GM18858 (cell line): ENCODE results near the gene KAT2B.
"Not testable (repeated sequence)": the region's sequence is repeated elsewhere in the genome, so short reads cannot be mapped to it uniquely, and the experiment has no call there.

ENCODE experiments used
- ATAC-seq: cut with Tn5 transposase; IDR thresholded peaks from one replicate; pipeline ENCODE4 v1.9.1; 2021; ENCODE audit not compliant: unreplicated experiment

Gene KAT2B

DNA sequence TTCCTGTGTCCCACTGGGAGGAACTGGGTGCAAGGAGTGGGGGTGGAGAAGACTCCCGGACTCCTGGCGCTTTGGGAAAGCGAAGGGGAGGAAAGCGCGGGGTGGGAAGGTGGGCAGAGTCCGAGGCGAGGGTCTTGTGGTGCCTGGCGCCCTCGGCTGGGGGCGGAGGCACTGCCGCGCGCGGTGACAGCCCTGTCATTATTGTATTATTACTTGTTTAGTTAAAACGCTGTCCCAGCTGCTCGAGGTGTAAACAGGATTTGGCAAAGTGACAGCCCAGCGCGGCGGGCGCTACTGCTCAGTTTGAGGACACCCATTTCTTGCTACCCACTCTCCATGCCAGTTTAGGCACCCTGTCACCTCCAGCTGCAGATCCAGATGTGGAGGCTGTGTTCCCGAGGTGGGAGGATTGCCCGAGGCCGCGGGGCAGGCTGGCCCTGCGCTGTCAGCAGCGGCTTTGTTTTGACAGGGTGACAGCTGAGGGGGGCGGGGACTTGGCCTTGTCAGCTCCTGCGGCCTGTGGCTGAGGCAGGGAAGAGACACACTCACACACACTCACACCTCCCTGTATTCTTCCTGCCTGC lies 1.0 kb downstream of the KAT2B start:
- peak; percentile 38 for ATAC-seq

DNA sequence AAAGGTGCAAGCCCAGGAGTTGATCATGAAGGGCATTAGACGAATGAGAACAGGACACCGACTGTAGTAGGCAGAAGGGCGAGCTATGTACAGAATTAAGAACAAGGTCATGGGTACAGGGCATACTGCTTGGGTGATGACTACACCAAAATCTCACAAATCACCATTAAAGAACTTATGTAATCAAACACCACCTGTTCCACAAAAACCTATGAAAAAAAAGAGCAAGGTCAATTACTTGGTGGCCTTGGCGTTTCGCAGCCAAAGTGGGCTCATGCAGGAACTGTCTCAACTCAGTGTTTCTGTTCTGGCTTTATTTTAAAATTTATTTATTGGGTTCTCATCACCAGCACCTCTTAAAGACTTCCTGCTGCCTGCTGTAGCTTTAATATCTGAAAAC lies 2.1 kb downstream of the KAT2B start:
- no peak for ATAC-seq

DNA sequence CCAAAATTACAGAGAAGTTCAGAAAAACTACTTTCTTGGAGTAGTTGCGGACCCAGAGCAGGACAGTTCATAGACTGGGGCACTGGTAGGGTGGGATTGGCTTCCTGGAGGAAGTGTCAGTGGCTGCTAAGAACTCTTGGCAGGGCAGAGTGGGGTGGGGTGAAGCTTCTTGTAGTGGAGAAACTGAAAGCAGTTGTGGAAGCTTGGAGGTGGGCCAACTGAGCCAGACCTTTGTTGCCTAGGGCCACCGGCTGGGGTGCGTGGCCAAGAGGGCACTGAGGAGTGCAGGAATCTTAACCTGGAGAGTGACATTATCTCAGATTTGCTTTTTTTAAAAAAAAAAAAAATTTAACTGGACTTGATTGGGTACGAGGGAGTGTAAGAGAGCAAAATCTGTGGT lies 3.1 kb downstream of the KAT2B start:
- peak; percentile 14 for ATAC-seq

DNA sequence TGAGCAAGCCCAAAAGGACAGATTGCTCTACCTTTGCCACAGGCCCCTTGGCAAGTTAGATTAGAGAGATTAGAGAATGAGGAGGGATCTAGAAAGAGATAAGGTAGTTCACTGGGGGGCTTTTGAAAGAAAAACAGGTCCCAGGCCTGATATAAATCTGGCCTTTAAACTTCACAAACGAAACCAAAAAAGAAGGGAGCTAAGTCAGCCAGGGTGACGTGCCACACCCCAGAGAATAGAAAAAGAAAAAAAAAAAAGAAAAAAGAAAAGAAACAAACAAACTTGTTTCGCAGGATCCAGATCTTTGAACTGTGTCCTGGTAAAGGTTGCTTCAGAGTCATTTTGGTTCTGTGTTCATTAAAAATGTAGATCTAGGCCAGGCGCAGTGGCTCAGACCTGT lies 3.6 kb downstream of the KAT2B start:
- ATAC-seq = no peak

DNA sequence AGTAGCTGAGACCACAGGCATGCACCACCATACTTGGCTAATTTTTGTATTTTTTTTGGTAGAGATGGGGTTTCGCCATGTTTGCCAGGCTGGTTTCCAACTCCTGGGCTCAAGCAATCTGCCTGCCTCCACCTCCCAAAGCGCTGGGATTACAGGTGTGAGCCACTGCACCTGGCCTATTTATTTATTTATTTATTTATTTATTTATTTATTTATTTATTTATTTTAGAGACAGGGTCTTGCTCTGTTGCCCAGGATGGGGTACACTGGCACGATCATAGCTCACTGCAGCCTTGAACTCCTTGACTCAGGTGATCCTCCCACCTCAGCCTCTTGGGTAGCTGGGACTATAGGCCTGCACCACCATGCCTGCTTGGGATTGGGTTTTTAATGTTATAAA lies 4.9 kb downstream of the KAT2B start:
- ATAC-seq = not testable (repeated sequence)

DNA sequence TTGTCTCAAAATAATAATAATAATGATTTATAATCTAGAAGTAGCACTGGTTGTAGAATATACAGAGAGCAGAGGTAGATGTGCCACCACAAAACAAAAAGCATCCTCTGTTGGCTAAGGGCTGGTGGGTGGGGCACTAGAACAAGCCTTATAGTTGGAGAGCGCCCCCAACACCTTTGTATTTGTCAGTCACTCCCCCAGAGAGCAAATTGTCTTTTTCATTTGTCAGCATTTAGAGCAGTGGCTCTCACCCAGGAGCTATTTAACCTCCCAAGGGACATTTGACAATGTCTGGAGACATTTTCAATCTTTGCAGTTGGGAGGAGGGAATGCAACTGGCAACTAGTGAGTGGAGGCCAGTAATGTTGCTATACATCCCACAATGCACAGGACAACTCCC lies 6.3 kb downstream of the KAT2B start:
- no peak for ATAC-seq

DNA sequence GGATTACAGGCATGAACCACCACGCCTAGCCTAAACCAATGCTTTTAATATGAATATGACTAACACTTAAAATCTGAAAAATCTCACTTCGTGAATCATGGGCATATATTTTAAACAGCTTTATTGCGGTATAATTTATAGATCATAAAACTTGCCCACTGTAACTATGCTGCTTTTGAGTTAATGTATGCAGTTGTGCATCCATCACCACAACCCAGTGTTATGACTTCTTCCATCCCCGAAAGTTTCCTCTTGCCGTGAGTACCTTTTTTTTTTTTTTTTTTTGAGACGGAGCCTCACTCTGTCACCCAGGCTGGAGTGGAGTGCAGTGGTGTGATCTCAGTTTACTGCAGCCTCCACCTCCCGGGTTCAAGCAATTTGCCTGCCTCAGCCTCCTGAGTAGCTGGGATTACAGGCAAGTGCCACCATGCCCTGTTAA lies 7.1 kb downstream of the KAT2B start:
- ATAC-seq = no peak

DNA sequence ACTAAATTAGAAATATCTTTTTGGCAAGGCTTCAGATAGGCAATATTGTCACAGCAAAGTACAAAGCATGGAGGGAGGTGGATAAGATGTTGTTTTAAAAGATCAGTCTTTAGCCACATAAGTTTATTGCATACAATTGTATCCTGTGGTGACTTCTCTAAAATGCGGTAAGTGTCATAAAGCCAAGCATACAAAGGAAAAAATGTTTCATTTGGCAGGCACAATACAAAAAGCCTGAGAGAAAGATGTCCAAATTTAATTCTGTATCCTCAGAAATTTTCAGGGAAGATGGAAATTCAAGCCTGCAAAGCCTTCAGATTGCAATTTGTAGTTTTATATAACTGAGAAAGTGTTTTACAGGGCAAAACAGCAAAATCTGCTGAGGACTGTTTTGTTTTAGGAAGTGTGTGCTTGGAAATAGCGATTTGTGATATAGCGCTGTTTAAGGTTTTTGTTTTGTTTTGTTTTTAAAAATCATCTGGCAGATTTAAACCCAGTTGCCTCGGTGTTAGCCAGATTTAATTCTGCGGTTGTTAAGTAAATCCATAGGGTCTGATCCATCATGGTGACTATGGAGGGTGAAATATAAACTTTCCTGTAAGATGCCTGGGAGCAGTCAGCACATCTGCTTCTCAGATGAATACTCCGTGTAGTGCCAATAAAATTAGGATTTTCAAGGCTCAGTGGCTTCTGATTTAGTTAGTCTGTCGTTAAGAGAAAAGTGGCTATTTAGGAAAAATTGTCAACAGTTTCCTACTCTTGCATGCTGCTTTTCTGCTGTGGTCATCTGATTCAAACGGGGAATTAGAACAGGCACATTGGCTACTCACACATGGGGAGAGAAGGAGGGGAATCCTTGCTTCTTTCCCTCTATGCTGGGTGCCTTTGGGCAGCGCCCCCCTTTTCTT lies 8.0 kb downstream of the KAT2B start:
- peak; percentile 15 for ATAC-seq

DNA sequence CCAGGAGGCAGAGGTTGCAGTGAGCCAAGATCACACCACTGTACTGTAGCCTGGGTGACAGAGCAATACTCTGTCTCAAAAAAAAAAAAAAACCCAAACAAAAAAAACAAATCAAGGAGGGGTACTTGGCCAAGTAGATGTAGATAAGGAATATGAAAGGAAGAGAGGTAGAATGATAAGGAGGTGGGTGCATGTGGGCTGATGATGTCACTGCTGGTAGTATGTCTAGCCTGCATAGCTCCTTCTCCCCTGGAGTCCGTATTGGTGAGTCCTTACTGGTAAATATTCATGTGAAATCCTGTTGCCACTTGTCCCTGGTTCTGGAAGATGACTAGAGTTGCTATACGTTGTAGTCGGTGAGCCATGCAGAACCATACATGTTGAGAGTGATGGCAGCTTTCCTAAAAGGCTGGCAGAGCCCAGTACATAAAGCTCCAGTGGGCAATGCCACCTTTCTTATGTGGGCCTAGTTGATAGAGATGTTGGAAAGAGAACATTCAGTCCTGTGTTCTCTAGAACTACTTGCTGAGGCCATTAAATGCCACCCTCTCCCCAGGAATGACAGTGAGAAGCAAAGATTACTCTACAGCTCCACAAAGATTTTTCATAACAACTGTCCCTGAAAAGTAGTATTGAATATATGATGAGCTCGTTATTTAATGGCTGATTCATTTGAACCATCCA lies 11.0 kb downstream of the KAT2B start:
- no peak for ATAC-seq

DNA sequence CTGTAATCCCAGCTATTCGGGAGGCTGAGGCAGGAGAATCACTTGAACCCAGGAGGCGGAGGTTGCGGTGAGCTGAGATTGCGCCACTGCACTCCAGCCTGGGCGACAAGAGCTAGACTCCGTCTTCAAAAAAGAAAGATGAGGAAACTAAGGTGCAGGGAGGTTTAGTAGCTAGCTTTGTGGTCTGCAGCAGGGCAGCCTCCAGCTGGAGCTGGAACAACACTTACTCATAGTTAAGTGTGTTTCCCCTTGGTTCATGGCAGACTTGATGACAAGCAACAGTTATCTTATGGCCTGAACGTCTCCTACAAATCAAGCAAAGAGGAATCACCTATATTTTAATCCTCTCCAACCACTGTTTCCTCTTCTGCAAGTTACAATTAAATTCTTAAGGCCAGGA lies 12.6 kb downstream of the KAT2B start:
- ATAC-seq = no peak

DNA sequence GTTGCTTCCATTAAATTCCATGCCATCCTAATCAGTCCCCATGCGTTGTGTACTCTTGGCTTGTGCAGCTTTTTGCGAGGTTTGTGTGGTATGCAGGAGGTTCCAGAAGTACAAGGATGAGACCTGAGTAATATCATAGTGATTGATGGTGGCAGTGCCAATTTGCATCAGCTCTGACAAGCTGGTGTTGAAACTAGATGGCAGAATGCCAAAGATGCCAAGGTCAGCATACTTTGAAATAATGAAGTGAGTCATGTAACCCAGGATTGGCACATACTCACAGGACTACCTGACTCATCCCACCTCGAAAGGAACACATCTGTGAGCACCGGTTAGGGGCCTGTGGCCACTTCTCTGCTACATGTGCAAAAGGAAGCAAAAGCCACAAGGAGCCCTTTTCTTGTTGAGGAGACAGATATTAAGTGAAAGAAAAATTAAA lies 14.3 kb downstream of the KAT2B start:
- peak; percentile 83 for ATAC-seq

DNA sequence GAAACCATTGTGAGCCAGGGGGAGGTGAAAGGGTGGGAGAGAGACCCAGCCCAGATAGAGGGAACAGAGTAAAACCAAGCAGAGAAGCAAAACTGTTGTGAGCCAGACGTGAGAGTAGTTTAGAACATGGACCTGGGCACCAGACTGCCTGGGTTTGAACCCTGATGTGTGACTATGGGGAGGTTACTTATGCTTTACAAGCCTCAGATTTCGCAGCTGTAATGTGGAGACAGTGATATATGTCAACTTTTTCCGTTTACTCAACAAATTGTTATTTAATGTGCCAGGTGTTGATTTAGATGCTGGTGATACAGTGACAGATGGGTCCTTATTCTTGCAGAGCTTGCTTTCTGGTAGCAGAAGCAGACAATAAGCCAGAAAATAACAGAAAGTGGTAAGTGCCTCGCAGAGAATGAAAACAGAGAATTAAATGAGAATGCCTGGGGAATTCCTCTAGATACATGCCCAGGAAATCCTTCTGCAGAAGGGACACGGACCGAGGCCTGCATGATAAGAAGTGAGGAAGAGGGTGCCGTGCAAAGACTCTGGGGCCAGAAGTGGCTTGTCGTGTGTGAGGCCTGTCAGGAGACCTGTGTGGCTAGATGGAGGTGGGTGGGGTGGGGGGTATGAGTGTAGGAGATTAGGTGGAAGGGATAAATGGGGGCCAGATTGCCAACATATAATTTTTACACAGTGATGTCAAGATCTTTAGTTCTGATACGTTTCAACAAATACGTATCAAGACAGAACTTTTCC lies 15.0 kb downstream of the KAT2B start:
- no peak for ATAC-seq

DNA sequence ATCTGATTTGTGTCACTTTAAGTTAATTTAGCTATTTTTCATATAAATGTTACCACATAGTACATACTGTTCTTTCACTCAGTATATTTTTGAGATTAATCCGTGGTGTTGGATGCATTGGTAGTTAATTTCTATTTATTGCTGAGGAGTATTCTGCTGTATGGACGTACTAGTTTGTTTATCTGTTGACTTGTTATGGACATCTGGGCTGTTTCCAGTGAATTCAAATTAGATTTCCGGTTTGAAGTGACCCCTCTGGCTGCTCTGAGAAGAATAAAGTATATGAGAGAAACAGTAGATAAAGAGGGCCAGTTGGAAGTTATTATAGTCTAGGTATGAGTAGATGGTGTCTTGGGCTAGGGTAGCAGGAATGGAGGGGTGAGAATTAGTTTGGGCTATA lies 15.6 kb downstream of the KAT2B start:
- no peak for ATAC-seq

DNA sequence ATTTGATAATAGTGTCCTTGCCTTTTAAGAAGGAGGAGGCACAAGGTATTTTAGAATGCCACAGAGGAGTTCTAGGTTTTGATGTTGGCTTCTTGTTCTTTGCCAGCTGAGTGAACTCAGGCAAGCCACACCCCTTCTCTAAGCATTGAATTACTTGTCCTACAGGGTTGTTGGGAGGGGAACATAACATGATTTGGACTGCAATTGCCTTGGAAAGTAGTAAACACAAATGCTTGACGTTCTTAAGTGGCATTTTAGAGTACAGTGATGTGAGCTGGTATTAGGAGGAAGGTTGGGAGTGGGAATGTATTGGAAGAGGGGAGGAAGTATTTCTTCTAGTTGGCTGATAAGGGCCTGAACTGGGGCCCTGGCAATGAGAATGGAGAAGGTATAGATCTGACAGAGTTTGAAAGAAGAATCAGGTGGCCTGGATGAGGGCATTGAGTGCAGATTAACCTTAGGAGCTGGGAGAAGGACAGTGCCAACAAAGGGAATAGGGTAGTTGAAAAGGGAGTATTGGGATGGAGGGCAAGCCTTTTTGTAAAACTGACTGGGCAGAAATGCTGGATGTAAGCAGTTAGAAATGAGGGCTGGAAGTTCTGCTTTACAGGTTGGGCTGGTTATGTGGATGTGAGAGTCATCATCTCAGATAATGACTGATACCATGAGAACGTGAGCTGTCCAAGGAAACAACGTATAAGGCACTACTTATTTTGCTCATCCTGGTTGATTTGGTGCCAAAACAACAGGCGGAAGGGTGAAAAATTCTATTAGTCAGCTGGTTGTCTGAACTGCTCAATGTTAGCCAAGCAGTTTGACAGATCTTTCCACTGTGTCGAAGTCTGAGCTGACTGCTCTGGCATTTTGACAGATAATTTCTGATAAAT lies 16.7 kb downstream of the KAT2B start:
- peak; percentile 35 for ATAC-seq

DNA sequence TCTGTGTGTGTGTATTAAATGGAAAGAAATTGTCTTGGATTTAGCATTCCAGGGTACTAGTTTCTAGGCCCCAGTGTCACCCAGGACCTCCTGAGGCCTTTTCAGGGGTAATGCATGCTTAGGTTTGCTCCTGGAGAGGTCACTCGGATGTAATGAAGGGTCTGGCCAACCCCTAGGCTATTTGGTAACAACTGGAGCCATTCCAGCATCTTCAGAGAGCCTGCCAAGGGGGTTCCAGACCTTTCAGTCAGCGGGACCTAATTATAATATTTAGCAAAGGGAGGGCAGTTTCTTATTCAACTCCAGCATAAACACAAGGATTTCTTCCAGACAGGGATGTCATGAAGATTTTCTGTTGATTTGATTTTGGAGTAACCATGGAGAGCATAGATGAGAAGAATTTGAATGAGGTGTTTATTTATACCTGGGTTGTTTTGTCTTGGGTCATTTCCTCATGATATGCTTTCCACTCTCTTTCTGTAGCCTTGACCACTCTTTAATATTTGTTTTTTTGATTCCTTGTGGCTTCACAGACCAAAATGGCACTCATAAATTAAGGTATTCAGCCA lies 17.4 kb downstream of the KAT2B start:
- no peak for ATAC-seq

DNA sequence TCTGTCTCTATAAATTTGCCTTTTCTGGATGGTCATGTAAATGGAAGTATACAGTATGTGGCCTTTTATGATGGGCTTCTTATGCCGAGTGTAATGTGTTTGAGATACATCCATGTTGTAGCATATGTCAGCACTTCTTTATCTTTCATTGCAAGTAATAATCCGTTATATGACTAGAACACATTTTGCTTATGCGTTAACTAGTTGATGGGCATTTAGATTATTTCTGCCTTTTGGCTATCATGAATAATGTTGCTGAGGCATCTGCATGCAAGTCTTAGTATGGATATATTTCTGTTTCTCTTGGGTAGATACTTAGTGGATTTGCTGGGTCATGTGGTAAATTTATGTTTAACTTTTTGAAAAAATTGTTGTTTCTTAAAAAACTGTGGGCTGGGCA lies 19.7 kb downstream of the KAT2B start:
- no peak for ATAC-seq

DNA sequence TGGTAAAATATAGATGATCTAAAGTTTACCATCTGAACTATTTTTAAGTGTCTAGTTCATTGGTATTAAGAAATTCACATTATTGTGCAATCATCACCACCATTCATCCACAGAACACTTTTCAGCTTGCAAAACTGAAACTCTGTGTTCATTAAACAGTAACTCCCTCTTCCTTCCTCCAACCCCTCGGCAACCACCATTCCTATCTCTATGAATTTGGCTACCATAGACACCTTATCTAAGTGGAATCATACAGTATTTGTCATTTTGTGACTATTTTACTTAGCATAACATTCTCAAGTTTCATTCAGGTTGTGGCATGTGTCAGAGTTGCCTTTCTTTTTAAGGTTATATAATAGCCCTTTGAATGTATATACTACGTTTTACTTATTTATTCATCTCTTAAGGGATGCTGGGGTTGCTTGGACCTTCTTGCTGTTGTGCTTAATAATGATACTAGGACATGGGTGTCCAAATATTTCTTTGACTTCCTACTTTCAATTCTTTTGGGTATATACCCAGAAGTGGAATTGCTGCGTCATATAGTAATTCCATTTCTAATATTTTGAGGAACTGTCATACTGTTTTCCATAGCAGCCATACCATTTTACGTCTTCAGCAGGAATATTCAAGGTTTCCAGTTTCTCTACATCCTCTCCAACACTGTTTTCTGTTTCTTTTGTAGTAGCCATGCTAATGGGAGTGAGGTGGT lies 20.9 kb downstream of the KAT2B start:
- peak; percentile 35 for ATAC-seq

DNA sequence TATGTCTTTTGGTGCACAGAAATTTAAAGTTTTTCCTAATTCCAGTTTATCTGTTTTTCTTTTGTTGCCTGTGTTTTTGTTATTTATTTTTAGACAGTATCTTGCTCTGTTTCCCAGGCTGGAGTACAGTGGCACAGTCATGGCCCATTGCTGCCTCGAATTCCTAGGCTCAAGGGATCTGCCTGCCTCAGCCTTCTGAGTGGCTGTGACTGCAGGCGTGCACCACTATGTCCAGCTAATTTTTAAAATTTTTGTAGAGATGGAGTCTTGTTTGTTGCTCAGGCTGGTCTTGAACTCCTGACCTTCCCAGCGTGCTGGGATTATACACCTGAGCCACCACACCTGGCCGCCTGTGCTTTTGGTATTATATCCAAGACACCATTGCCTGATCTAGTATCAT lies 22.8 kb downstream of the KAT2B start:
- ATAC-seq = no peak

DNA sequence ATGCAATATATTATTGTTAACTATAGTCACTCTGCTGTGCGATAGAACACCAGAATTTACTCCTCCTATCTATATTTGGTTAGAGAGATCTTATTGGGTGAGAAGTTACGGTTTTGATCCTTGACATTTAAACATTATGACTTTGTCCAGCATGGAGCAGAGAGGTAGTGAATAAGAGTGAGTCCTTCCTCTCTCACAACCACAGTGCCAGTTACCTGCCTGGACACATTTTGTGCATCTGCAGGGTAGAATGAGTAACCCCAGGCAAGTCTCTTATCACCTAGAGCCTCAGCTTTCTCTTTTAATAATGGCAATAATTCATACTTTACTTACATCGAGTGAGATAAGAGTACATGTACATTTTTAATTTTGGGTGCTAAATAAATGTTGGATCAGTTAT lies 24.1 kb downstream of the KAT2B start:
- ATAC-seq = no peak
